Kidney epithelial cell (primary cell): ENCODE measurements around the gene WDR82. TPM values are rescaled to one million over a fixed set of nuclear protein-coding genes. Genes with fewer than 3 reads are reported as not detected.

ENCODE experiments used
- DNase-seq: peaks from one replicate; pipeline ENCODE4 v3.0.0-alpha.2; 2010; ENCODE audit warnings: low read depth
- H3K27me3 ChIP-seq: 2 replicates; pipeline ENCODE4 v1.6.0; 2011; ENCODE audit warnings: low read length; ENCODE audit not compliant: control insufficient read depth, insufficient read depth
- H3K36me3 ChIP-seq: 2 replicates; pipeline ENCODE4 v1.5.1; 2011; ENCODE audit warnings: low read length; ENCODE audit not compliant: control insufficient read depth, insufficient read depth
- H3K4me3 ChIP-seq: 2 replicates; pipeline ENCODE4 v1.5.1; 2011; ENCODE audit warnings: low read depth, mild to moderate bottlenecking, control low read depth, low read length
- CTCF ChIP-seq: IDR thresholded peaks from 2 replicates; pipeline ENCODE4 v1.5.1; 2011; ENCODE audit warnings: mild to moderate bottlenecking, moderate library complexity, low read length, control low read depth, inconsistent platforms; ENCODE audit not compliant: insufficient read depth, poor library complexity, severe bottlenecking
- total RNA-seq: library from RNA; depleted of rRNA; stranded (reverse); fragments of >200 nt; gene quantifications from 2 replicates; pipeline ENCODE4 v1.2.3, GENCODE V29; 2015

The WDR82 gene
- total RNA-seq, 1 donor from 2014 or later: 49.0 TPM

DNA sequence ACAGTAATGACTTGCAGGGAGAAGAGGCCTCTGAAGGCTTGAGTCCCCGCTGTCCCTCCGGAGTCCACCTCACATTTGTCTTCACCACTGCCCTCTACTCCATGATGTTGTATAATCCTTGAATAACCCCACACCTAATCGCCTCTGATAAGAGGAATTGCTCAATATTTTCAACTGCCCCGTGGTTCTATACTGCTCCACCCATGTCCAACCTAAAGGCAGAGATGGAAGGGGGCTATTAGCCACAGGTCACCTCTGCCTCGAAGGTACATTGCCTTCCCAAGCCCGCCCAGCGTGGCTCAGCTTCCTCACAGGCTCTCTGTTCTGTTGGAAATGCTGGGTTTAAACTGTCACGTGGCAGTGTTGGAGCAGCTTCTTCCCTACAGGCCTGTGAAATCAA lies 65.4 kb downstream of the WDR82 start:
- H3K27me3 ChIP-seq: no peaks in the 10 kb centered on the region
- no peak for DNase-seq
- TF ChIP-seq CTCF: no peak
- peaks cover 2% of the 10 kb centered on the region for H3K36me3 ChIP-seq
- H3K4me3 ChIP-seq: no peak overlapping the region

DNA sequence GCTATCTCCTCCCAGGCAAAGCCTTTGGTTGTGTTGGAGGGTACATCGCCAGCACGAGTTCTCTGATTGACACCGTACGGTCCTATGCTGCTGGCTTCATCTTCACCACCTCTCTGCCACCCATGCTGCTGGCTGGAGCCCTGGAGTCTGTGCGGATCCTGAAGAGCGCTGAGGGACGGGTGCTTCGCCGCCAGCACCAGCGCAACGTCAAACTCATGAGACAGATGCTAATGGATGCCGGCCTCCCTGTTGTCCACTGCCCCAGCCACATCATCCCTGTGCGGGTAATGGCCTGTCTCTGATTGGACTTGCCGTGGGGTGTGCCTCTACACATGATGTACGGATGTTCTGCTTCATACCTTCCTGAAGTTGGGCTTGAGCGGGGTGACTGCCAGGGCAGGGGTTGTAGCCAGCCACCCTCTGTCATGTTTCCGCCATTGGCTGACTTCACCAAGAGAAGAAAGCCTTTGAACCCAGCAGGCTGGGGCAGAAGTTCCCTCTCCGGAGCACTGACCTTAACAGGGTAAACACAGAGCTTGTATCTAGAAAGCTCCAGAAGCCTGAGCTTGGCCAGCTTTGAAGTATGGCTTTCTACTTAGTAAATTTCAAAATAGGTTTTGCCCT lies 67.1 kb downstream of the WDR82 start:
- DNase-seq: no peak
- Histone ChIP-seq H3K4me3 (no peak overlapping the region), H3K36me3 (peaks cover 2% of the 10 kb centered on the region), H3K27me3 (no peaks in the 10 kb centered on the region)
- no peak for TF ChIP-seq CTCF

- no peak overlapping the region for H3K4me3 ChIP-seq
- TF ChIP-seq CTCF: no peak
- no peaks in the 10 kb centered on the region for H3K27me3 ChIP-seq
- peaks cover 2% of the 10 kb centered on the region for H3K36me3 ChIP-seq
- no peak for DNase-seq
Observed at GRCh38 chr3:52210550-52211046, 67.9 kb downstream of the WDR82 start.

GRCh38 chr3:52210037-52210436 lies 68.4 kb downstream of the WDR82 start:
- no peak for TF ChIP-seq CTCF
- no peak for DNase-seq
- H3K4me3 ChIP-seq: no peak overlapping the region
- H3K36me3 ChIP-seq: peaks cover 2% of the 10 kb centered on the region
- H3K27me3 ChIP-seq: no peaks in the 10 kb centered on the region

GRCh38 chr3:52208556-52208955 lies 69.9 kb downstream of the WDR82 start:
- Histone ChIP-seq H3K4me3 (no peak overlapping the region), H3K36me3 (peaks cover 2% of the 10 kb centered on the region), H3K27me3 (no peaks in the 10 kb centered on the region)
- no peak for TF ChIP-seq CTCF
- no peak for DNase-seq
